ENCODE results near the gene UGT1A8.

Gene UGT1A8

DNA sequence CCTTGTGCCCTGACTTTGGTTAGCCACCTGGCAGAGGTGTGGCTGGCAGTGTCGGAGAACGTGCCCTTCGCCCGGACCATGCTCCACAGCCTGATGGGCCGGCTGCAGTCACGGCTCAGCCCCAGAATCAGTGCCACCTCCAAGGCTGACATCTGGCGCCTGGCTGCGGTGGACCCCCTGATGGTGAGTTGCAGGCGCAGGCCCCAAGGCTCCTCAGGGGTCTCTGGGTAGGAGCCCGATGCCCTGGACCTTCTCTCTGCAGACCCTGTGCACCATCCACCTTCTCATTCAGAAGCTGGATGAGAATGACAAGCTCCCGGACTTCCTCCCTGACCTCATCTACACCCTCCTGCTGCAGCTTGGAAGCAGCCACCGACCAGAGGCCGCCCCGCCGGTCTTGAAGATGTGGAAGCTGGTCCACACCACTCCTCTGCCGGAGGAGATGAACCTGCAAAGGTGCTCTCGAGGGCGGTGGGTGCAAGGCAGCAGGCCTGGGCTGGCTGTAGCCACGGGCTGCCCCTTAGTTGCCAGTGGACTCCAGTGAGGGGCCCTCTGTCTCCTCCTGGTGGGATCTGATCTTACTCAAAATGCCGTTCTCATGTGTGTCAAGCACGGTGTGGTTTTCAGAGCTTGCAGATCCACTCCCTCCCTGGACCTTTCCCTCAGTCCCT, 204.8 kb downstream of the UGT1A8 start:
- no peak for DNase-seq
